B cell (primary cell): ENCODE results near the gene ADAP1. TPM values are rescaled to one million over a fixed set of nuclear protein-coding genes. Genes with fewer than 3 reads are reported as not detected.

ENCODE experiments used
- ATAC-seq: fragments of 200-7000 bp; cut with Tn5 transposase; one replicate; pipeline ENCODE4 v1.10.0; 2021; ENCODE audit warnings: low read depth, mild to moderate bottlenecking, moderate number of reproducible peaks, moderate library complexity
- CTCF ChIA-PET: fragments of 350-600 bp; sonication (Branson Sonifier 250); formaldehyde crosslinking; loops from one replicate; lab custom pipeline; 2021; ENCODE audit warnings: antibody characterized with exemption, inconsistent platforms; lab: Charles Lee
- POLR2A ChIA-PET: fragments of 350-600 bp; sonication (Branson Sonifier 250); formaldehyde crosslinking; loops from one replicate; lab custom pipeline; 2021; ENCODE audit warnings: antibody characterized with exemption; lab: Charles Lee
- DNase-seq: peaks from one replicate; pipeline ENCODE4 v3.0.0; 2013
- H2AFZ ChIP-seq: 2 replicates; pipeline ENCODE4 v1.6.1; 2012; ENCODE audit warnings: mild to moderate bottlenecking, low read depth, low read length; ENCODE audit not compliant: insufficient read depth, poor library complexity, severe bottlenecking
- H3K27ac ChIP-seq, 2 donors: 1 replicate in 1 of 2; 2 replicates in 1 of 2; pipeline ENCODE4 v1.5.1; 2012 to 2013; ENCODE audit warnings: low read length in 2 of 2, mild to moderate bottlenecking in 2 of 2, moderate library complexity in 1 of 2
- H3K27me3 ChIP-seq, 4 experiments: fragments of 200-600 bp in 1 of 4; sonication (generic) in 1 of 4; replicated peaks in 1 of 4; 1 replicate in 2 of 4; 2 replicates in 2 of 4; pipeline versions ENCODE4 v1.6.1 to v1.7.0; 2013 to 2016; ENCODE audit warnings: low read length in 3 of 4, mild to moderate bottlenecking in 2 of 4, mixed read lengths in 1 of 4, moderate library complexity in 1 of 4; ENCODE audit not compliant: insufficient read depth in 4 of 4, control insufficient read depth in 3 of 4; ENCODE audit errors: control extremely low read depth in 1 of 4
- H3K36me3 ChIP-seq, 2 experiments: replicated peaks in 1 of 2; 1 replicate in 1 of 2; 2 replicates in 1 of 2; pipeline versions ENCODE4 v1.6.1 to v1.7.1; 2013; ENCODE audit warnings: low read length in 1 of 2; ENCODE audit not compliant: insufficient read depth in 2 of 2, control insufficient read depth in 1 of 2; ENCODE audit errors: control extremely low read depth in 1 of 2, extremely low read depth in 1 of 2
- H3K4me1 ChIP-seq, 2 donors: fragments of 200-600 bp in 1 of 2; sonication (generic) in 1 of 2; 1 replicate in 1 of 2; 2 replicates in 1 of 2; pipeline versions ENCODE4 v1.5.1 to v1.6.1; 2013 to 2017; ENCODE audit warnings: low read length in 2 of 2; ENCODE audit not compliant: control insufficient read depth in 2 of 2, insufficient read depth in 2 of 2
- H3K4me2 ChIP-seq: replicated peaks from 2 replicates; pipeline ENCODE3; 2012; ENCODE audit warnings: mild to moderate bottlenecking, low read depth, low read length; ENCODE audit not compliant: poor library complexity, severe bottlenecking
- H3K4me3 ChIP-seq, 5 experiments: fragments of 200-600 bp in 1 of 5; sonication (generic) in 1 of 5; 1 replicate in 3 of 5; 2 replicates in 2 of 5; pipeline versions ENCODE4 v1.5.1 to v1.7.0; 2011 to 2016; ENCODE audit warnings: low read length in 4 of 5, mild to moderate bottlenecking in 4 of 5, low read depth in 2 of 5, control low read depth in 1 of 5, moderate library complexity in 1 of 5; ENCODE audit not compliant: insufficient read depth in 1 of 5; ENCODE audit errors: control extremely low read depth in 1 of 5, extremely low read depth in 1 of 5
- H3K79me2 ChIP-seq: fragments of 200-600 bp; sonication (generic); one replicate; pipeline ENCODE4 v1.6.0; 2016; ENCODE audit warnings: low read length; ENCODE audit not compliant: control insufficient read depth, insufficient read depth
- H3K9ac ChIP-seq: fragments of 200-600 bp; sonication (generic); 2 replicates; pipeline ENCODE4 v1.6.1; 2017; ENCODE audit warnings: mild to moderate bottlenecking, low read length, moderate library complexity
- H3K9me3 ChIP-seq, 3 donors: one replicate each; pipeline versions ENCODE4 v1.6.1 to v1.7.1; 2013; ENCODE audit warnings: low read length in 2 of 3; ENCODE audit not compliant: control insufficient read depth in 2 of 3, insufficient read depth in 1 of 3; ENCODE audit errors: control extremely low read depth in 1 of 3
- H4K20me1 ChIP-seq: 2 replicates; pipeline ENCODE4 v1.6.0; 2012; ENCODE audit warnings: mild to moderate bottlenecking, low read length; ENCODE audit not compliant: insufficient read depth, control insufficient read depth, poor library complexity, severe bottlenecking
- H3K27ac Mint-ChIP-seq: one replicate; pipeline ENCODE4 v1.8.0; 2021; ENCODE audit warnings: mixed read lengths
- H3K27me3 Mint-ChIP-seq: one replicate; pipeline ENCODE4 v1.8.0; 2021; ENCODE audit warnings: mixed read lengths
- H3K4me1 Mint-ChIP-seq: one replicate; pipeline ENCODE4 v1.8.0; 2021; ENCODE audit warnings: mixed read lengths
- H3K4me3 Mint-ChIP-seq: one replicate; pipeline ENCODE4 v1.8.0; 2021; ENCODE audit warnings: mixed read lengths
- H3K9me3 Mint-ChIP-seq: one replicate; pipeline ENCODE4 v1.8.0; 2022; ENCODE audit warnings: mixed read lengths; ENCODE audit not compliant: insufficient read depth
- EZH2 ChIP-seq: IDR thresholded peaks from 2 replicates; pipeline ENCODE4 v1.6.1; 2012; ENCODE audit warnings: borderline replicate concordance, low read depth, mild to moderate bottlenecking, moderate library complexity, low read length; ENCODE audit not compliant: insufficient read depth, poor library complexity, severe bottlenecking
- WGBS: methylation state at CpG from one replicate; pipeline ENCODE4 v1.1.5; 2013; ENCODE audit warnings: missing lambda C conversion rate; ENCODE audit not compliant: insufficient coverage; 5-methylcytosine and 5-hydroxymethylcytosine counted together
- intact Hi-C: fragments of 100-400 bp; cut with micrococcal nuclease; formaldehyde crosslinking; loops from one replicate; pipeline ENCODE4 v1.10.0; 2022
- polyA plus RNA-seq: library from polyadenylated mRNA; depleted of rRNA; stranded (reverse); fragments of >200 nt; gene quantifications from 2 replicates; pipeline ENCODE4 v1.2.3, GENCODE V29; 2012
- total RNA-seq, 2 donors: library from RNA; stranded (reverse); fragments of 120-200 nt in 1 of 2; gene quantifications; 1 replicate in 1 of 2; 2 replicates in 1 of 2; pipeline versions ENCODE4 v1.2.3 to v1.2.4, GENCODE V29; 2013 to 2022
- TF ChIP-seq, protein P1 (sequence below): fragments of 200-600 bp; IDR thresholded peaks from one replicate; pipeline ENCODE4 v1.8.0; 2022; ENCODE audit warnings: antibody characterized with exemption, mild to moderate bottlenecking

ADAP1 gene
- total and polyA plus RNA-seq, 2 donors (not counting 1 experiment from before 2014, with no cell fraction given), result 10.8 to 12.9 TPM

DNA sequence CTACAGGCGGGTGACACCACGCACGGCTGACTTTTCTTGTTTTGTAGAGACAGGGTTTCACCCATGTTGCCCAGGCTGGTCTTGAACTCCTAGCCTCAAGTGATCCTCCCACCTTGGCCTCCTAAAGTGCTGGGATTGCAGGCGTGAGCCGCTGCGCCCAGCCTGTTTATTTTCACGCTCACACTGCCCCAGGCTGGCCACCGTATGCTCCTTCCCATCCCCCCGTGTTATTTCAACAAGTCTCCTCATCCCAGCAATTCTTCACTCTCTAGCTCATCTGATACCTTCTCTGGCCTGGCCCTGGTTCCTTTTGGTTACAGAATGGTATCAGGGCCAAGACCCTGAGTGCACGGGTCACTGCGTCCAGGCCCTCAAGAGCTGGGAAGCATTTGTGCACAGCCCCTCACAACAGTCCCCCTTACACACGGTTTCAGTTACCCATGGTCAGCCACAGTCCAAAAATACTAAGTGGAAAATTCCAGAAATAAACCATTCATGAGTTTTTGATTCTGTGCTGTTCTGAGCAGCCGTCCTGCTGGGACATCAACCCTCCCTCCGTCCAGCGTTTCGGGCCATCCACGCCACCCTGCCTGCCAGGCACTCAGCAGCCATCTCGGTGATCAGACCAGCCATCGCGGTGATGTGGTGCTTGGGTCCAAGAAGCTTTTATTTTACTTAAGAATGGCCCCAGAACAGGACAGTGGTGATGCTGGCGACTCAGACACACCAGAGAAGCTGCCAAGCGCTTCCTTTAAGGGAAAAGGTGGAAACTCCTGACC is 12.0 kb upstream of the ADAP1 start:
- ChIA-PET POLR2A (interaction anchor here (0.8 kb wide), 1 partner anchor 9 kb away, joined by 4 read pairs; the partner anchor contains the start of gene COX19), CTCF (interaction anchor here (0.8 to 1.9 kb wide), 3 partner anchors 26 to 99 kb away, joined by 3 to 5 read pairs (median 4); no protein-coding TSS in a partner anchor)
- Histone ChIP-seq H3K9me3 (peaks cover 0 to 13% (median 0%) of the 10 kb centered on the region in 3 donors), H3K27ac (no peak overlapping the region), H2AFZ (no peak overlapping the region), H3K4me1 (peaks cover 17 to 31% of the 10 kb centered on the region in 2 donors), H3K36me3 (peaks cover 0 to 41% of the 10 kb centered on the region in 2 experiments), H3K79me2 (peaks cover 25% of the 10 kb centered on the region), H3K9ac (no peak overlapping the region), H3K27me3 (peaks cover 0 to 23% (median 0%) of the 10 kb centered on the region in 4 experiments), H3K4me2 (no peak overlapping the region), H4K20me1 (peaks cover 77% of the 10 kb centered on the region), H3K4me3 (no peak overlapping the region)
- Mint-ChIP-seq H3K4me3 (no peak overlapping the region), H3K27ac (peak overlapping the region; percentile 2), H3K4me1 (peaks cover 35% of the 10 kb centered on the region), H3K9me3 (no peaks in the 10 kb centered on the region), H3K27me3 (peaks cover 7% of the 10 kb centered on the region)
- ATAC-seq (no peak), DNase-seq (no peak)
- intact Hi-C loops, result no loop called here
- TF ChIP-seq EZH2, result no peak
- TF ChIP-seq, protein P1, sequence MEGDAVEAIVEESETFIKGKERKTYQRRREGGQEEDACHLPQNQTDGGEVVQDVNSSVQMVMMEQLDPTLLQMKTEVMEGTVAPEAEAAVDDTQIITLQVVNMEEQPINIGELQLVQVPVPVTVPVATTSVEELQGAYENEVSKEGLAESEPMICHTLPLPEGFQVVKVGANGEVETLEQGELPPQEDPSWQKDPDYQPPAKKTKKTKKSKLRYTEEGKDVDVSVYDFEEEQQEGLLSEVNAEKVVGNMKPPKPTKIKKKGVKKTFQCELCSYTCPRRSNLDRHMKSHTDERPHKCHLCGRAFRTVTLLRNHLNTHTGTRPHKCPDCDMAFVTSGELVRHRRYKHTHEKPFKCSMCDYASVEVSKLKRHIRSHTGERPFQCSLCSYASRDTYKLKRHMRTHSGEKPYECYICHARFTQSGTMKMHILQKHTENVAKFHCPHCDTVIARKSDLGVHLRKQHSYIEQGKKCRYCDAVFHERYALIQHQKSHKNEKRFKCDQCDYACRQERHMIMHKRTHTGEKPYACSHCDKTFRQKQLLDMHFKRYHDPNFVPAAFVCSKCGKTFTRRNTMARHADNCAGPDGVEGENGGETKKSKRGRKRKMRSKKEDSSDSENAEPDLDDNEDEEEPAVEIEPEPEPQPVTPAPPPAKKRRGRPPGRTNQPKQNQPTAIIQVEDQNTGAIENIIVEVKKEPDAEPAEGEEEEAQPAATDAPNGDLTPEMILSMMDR, result no peak
- 84% methylated on average over 22 of the region's 22 CpGs for WGBS
